Activated CD8-positive, alpha-beta T cell treated with anti-CD3 and anti-CD28 coated beads for 36 hours (primary cell): Measurements from ENCODE around the gene TRIM41. TPM values are rescaled to one million over a fixed set of nuclear protein-coding genes. Genes with fewer than 3 reads are reported as not detected.
"Not testable (repeated sequence)": the region's sequence is repeated elsewhere in the genome, so short reads cannot be mapped to it uniquely, and the experiment has no call there.

Experiments
- ATAC-seq: fragments of 200-7000 bp; cut with Tn5 transposase; one replicate; pipeline ENCODE4 v1.10.0; 2021; ENCODE audit warnings: mild to moderate bottlenecking, moderate library complexity
- CTCF ChIA-PET: fragments of 350-600 bp; sonication (Branson Sonifier 250); formaldehyde crosslinking; loops from one replicate; lab custom pipeline; 2021; ENCODE audit warnings: antibody characterized with exemption; lab: Charles Lee
- POLR2A ChIA-PET: fragments of 350-600 bp; sonication (Branson Sonifier 250); formaldehyde crosslinking; loops from one replicate; lab custom pipeline; 2021; ENCODE audit warnings: antibody characterized with exemption; lab: Charles Lee
- DNase-seq: peaks from one replicate; pipeline ENCODE4 v3.0.0-alpha.2; 2020
- H3K27ac Mint-ChIP-seq: one replicate; pipeline ENCODE4 v1.8.0; 2021; ENCODE audit warnings: mild to moderate bottlenecking, mixed read lengths
- H3K27me3 Mint-ChIP-seq: one replicate; pipeline ENCODE4 v1.8.0; 2021; ENCODE audit warnings: mixed read lengths
- H3K36me3 Mint-ChIP-seq: one replicate; pipeline ENCODE4 v1.8.0; 2021; ENCODE audit warnings: low read depth, mixed read lengths
- H3K4me1 Mint-ChIP-seq: one replicate; pipeline ENCODE4 v1.8.0; 2021; ENCODE audit warnings: low read depth, mixed read lengths
- H3K4me3 Mint-ChIP-seq: one replicate; pipeline ENCODE4 v1.8.0; 2021; ENCODE audit warnings: mild to moderate bottlenecking, moderate library complexity, mixed read lengths
- H3K9me3 Mint-ChIP-seq: one replicate; pipeline ENCODE4 v1.8.0; 2021; ENCODE audit warnings: mixed read lengths
- CTCF ChIP-seq: fragments of 200-600 bp; IDR thresholded peaks from one replicate; pipeline ENCODE4 v1.8.0; 2022; ENCODE audit warnings: antibody characterized with exemption, mild to moderate bottlenecking
- intact Hi-C: fragments of 100-400 bp; cut with micrococcal nuclease; formaldehyde crosslinking; loops from one replicate; pipeline ENCODE4 v1.10.0; 2022
- total RNA-seq, 2 experiments: library from RNA; stranded (reverse); gene quantifications; one replicate each; pipeline ENCODE4 v1.2.3, GENCODE V29; 2021

TRIM41 gene
- total RNA-seq, 2 experiments from 2014 or later, result 30.6 to 31.5 TPM

- ChIA-PET POLR2A (interaction anchor here (1.6 kb wide), 1 partner anchor 12 kb away, joined by 6 read pairs; the partner anchor contains the start of gene TRIM41), CTCF (interaction anchor here (1.1 to 1.9 kb wide), 3 partner anchors 19 to 26 kb away, joined by 3 to 7 read pairs (median 4); no protein-coding TSS in a partner anchor)
- peaks cover 32% of the 10 kb centered on the region for H3K4me1 Mint-ChIP-seq
- H3K27ac Mint-ChIP-seq, H3K36me3 Mint-ChIP-seq, intact Hi-C loops, DNase-seq, H3K4me3 Mint-ChIP-seq, H3K9me3 Mint-ChIP-seq, ATAC-seq: not testable (repeated sequence)
- H3K27me3 Mint-ChIP-seq, result peaks cover 14% of the 10 kb centered on the region
Measured at GRCh38 chr5:181210698-181211097, 12.4 kb upstream of the TRIM41 start.

- CTCF ChIA-PET, result interaction anchor here (1.1 to 1.9 kb wide), 3 partner anchors 19 to 26 kb away, joined by 3 to 7 read pairs (median 4); no protein-coding TSS in a partner anchor
- TF ChIP-seq CTCF, result no peak
- H3K27ac Mint-ChIP-seq, result no peak overlapping the region
Measured at GRCh38 chr5:181211208-181211607, 11.9 kb upstream of the TRIM41 start.

GRCh38 chr5:181212080-181212479 is 11.0 kb upstream of the TRIM41 start:
- Mint-ChIP-seq H3K36me3 (peaks cover 4% of the 10 kb centered on the region), H3K27ac (no peak overlapping the region), H3K9me3 (no peaks in the 10 kb centered on the region), H3K4me3 (no peak overlapping the region), H3K27me3 (peaks cover 4% of the 10 kb centered on the region), H3K4me1 (peaks cover 26% of the 10 kb centered on the region)
- ChIA-PET POLR2A (interaction anchor here (1.2 kb wide), 1 partner anchor 33 kb away, joined by 4 read pairs; no protein-coding TSS in a partner anchor), CTCF (interaction anchor here (1.6 to 1.9 kb wide), 2 partner anchors 20 to 27 kb away, joined by 4 to 7 read pairs; no protein-coding TSS in a partner anchor)
- no peak for ATAC-seq
- DNase-seq, result no peak
- TF ChIP-seq CTCF, result no peak
- intact Hi-C loops, result no loop called here

More at GRCh38 chr5:181211208-181211607, 11.9 kb upstream of the TRIM41 start:
- ATAC-seq, result no peak
- POLR2A ChIA-PET, result interaction anchor here (1.6 kb wide), 1 partner anchor 11 kb away, joined by 6 read pairs; the partner anchor contains the start of gene TRIM41
- Mint-ChIP-seq H3K27me3 (peaks cover 9% of the 10 kb centered on the region), H3K4me3 (no peak overlapping the region), H3K9me3 (no peaks in the 10 kb centered on the region), H3K36me3 (peaks cover 7% of the 10 kb centered on the region), H3K4me1 (peaks cover 27% of the 10 kb centered on the region)
- intact Hi-C loops, result no loop called here
- DNase-seq, result no peak

GRCh38 chr5:181212934-181213333 is 10.1 kb upstream of the TRIM41 start:
- intact Hi-C loops, result no loop called here
- ChIA-PET POLR2A (interaction anchor here (0.6 to 1.2 kb wide), 2 partner anchors 31 to 33 kb away, joined by 3 to 4 read pairs; no protein-coding TSS in a partner anchor), CTCF (interaction anchor here (1.9 kb wide), 1 partner anchor 21 kb away, joined by 7 read pairs; no protein-coding TSS in a partner anchor)
- Mint-ChIP-seq H3K27me3 (no peaks in the 10 kb centered on the region), H3K9me3 (no peaks in the 10 kb centered on the region), H3K4me1 (peaks cover 27% of the 10 kb centered on the region), H3K36me3 (no peaks in the 10 kb centered on the region), H3K27ac (no peak overlapping the region), H3K4me3 (no peak overlapping the region)
- no peak for TF ChIP-seq CTCF
- no peak for ATAC-seq
- DNase-seq, result no peak

GRCh38 chr5:181214249-181214648 is 8.8 kb upstream of the TRIM41 start:
- CTCF ChIA-PET, H3K9me3 Mint-ChIP-seq: not testable (repeated sequence)
- POLR2A ChIA-PET, result interaction anchor here (0.9 to 1.4 kb wide), 2 partner anchors 23 to 25 kb away, joined by 3 to 4 read pairs; no protein-coding TSS in a partner anchor

More at GRCh38 chr5:181214249-181214648, 8.8 kb upstream of the TRIM41 start:
- H3K4me3 Mint-ChIP-seq, DNase-seq, H3K27ac Mint-ChIP-seq, ATAC-seq, intact Hi-C loops, H3K36me3 Mint-ChIP-seq, H3K27me3 Mint-ChIP-seq: not testable (repeated sequence)
- peaks cover 27% of the 10 kb centered on the region for H3K4me1 Mint-ChIP-seq
